GM21447 (cell line): ENCODE data around the gene FERMT2.

Experiments used
- ATAC-seq: cut with Tn5 transposase; IDR thresholded peaks from one replicate; pipeline ENCODE4 v1.9.1; 2021; ENCODE audit not compliant: unreplicated experiment

Gene FERMT2

GRCh38 chr14:52902971-52903619, 47.8 kb downstream of the FERMT2 start:
- no peak for ATAC-seq

GRCh38 chr14:52901357-52901980, 49.4 kb downstream of the FERMT2 start:
- ATAC-seq = no peak

GRCh38 chr14:52900731-52901130, 50.1 kb downstream of the FERMT2 start:
- no peak for ATAC-seq

GRCh38 chr14:52898496-52898895, 52.4 kb downstream of the FERMT2 start:
- no peak for ATAC-seq

GRCh38 chr14:52895000-52895399, 55.9 kb downstream of the FERMT2 start:
- ATAC-seq = no peak

- ATAC-seq = no peak
Measured at GRCh38 chr14:52891800-52892199, 59.0 kb downstream of the FERMT2 start.

- no peak for ATAC-seq
Measured at GRCh38 chr14:52888839-52889838, 61.7 kb downstream of the FERMT2 start.

GRCh38 chr14:52888159-52888558, 62.7 kb downstream of the FERMT2 start:
- ATAC-seq = no peak

GRCh38 chr14:52885230-52885629, 65.6 kb downstream of the FERMT2 start:
- ATAC-seq = no peak

GRCh38 chr14:52883658-52884057, 67.2 kb downstream of the FERMT2 start:
- ATAC-seq = no peak

GRCh38 chr14:52882824-52883223, 68.0 kb downstream of the FERMT2 start:
- no peak for ATAC-seq

GRCh38 chr14:52879958-52880357, 70.9 kb downstream of the FERMT2 start:
- no peak for ATAC-seq

- ATAC-seq = no peak
Measured at GRCh38 chr14:52878946-52879345, 71.9 kb downstream of the FERMT2 start.

GRCh38 chr14:52878469-52878868, 72.4 kb downstream of the FERMT2 start:
- ATAC-seq = no peak

GRCh38 chr14:52877628-52878027, 73.2 kb downstream of the FERMT2 start:
- ATAC-seq = no peak

- ATAC-seq = no peak
Measured at GRCh38 chr14:52876806-52877205, 74.0 kb downstream of the FERMT2 start.

GRCh38 chr14:52876311-52876710, 74.5 kb downstream of the FERMT2 start:
- no peak for ATAC-seq

GRCh38 chr14:52875707-52876106, 75.1 kb downstream of the FERMT2 start:
- ATAC-seq = no peak

GRCh38 chr14:52874389-52874788, 76.5 kb downstream of the FERMT2 start:
- no peak for ATAC-seq

- ATAC-seq = no peak
Measured at GRCh38 chr14:52873694-52874093, 77.2 kb downstream of the FERMT2 start.

GRCh38 chr14:52873065-52873464, 77.8 kb downstream of the FERMT2 start:
- no peak for ATAC-seq

GRCh38 chr14:52871606-52872005, 79.2 kb downstream of the FERMT2 start:
- ATAC-seq = no peak
